ENCODE data around the gene KLRK1.
"Not testable (repeated sequence)": the region's sequence is repeated elsewhere in the genome, so short reads cannot be mapped to it uniquely, and the experiment has no call there.

KLRK1 gene

DNA sequence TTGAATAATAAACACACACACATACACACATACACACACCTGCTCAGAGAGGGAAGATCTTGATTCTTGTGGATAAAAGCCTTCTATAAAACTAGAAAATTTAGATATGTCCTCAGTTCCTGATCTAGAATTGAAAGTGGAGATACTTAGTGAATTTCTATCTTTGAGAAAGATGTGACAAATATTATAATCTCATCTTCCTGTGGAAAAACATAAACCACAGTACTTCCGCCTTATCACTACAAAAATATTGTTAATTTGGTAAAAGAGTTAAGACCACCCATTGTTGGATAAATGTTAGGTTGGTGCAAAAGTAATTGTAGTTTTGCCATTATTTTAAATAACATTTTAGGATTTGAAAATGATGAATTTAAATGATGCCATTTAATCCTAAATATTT lies at the start of gene KLRK1:
KLRK1 (minus strand) TSS at position 138 of the 400 bp plus-strand sequence. CDS start 1,231 bp downstream, outside the sequence.
- no peak for DNase-seq

DNA sequence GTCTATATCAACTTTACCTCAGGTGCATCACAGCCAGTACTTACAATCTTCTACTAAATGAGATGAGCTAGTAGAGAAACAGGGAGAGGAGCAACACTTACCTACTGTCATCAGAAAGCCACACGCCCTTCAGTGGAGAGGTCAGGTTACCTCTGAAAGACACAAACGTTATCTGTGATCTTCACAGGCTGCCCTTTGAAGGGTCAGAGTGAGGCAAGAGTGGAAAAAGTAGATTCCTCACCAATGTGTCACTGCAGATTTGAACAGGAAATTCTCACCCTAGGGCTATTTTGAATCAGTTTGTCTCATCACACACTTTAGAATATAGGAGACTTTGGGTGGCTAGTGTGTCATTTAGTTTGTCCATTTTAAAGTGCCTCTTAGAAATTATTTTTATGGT lies 47.8 kb upstream of the KLRK1 start:
- DNase-seq: not testable (repeated sequence)

DNA sequence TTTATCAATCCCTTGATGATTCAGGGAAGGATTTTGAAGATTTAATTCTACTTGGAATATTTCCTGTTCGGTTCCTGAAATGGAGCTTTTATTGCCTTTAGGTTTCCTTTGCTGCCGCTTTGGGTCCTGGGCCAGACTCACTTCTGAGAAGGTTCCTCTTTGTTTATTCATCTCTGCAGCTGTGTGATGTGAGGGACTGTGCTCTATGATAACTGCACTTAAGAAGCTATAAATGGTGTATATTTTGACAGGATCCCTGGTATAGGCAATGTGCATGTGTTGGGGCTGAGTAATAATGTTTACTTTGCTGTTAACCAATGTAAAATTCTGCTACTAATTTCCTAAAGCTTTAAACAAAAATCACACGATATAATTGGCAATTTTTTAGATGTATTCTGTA lies 46.0 kb upstream of the KLRK1 start, which contains the start of gene KLRC2:
KLRC2 (minus strand) TSS at position 195 of the 400 bp plus-strand sequence; CDS start at position 171, 24 bp downstream.
- peak; percentile 92 for DNase-seq

DNA sequence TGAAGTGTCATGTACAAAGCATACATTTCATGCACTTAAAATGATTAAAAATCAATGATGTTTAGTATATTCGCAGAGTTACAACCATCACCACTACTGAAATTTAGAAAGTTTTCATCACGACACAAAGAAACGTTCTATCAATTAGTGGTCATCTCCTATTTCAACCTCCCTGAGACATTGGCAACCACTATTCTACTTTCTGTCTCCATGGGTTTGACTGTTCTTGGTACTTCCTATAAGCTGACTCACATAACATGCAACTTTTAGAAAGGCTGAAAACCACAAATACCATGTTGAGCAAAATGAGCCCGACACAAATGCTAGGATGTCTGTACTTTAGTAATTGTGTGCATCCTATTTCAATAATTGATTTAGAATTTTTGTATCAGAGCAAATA lies 40.8 kb upstream of the KLRK1 start:
- DNase-seq: not testable (repeated sequence)

DNA sequence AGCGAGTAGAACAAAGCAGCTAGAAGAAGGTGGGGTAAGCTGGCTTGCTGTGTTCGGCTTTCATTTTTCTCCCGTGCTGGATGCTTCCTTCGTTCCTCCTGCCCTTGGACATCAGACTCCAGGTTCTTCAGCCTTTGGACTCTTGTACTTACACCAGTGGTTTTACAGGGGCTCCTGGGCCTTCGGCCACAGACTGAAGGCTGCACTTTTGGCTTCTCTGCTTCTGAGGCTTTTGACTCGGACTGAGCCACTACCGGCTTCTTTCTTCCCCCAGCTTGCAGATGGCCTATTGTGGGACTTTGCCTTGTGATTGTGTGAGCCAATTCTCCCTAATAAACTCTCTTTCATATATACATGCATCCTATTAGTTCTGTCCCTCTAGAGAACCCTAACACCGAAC lies 36.1 kb upstream of the KLRK1 start:
- DNase-seq: not testable (repeated sequence)

- peak; percentile 79 for DNase-seq
Observed at GRCh38 chr12:10424260-10424899, 34.5 kb upstream of the KLRK1 start.

GRCh38 chr12:10422159-10422558 lies 32.3 kb upstream of the KLRK1 start:
- not testable (repeated sequence) for DNase-seq

DNA sequence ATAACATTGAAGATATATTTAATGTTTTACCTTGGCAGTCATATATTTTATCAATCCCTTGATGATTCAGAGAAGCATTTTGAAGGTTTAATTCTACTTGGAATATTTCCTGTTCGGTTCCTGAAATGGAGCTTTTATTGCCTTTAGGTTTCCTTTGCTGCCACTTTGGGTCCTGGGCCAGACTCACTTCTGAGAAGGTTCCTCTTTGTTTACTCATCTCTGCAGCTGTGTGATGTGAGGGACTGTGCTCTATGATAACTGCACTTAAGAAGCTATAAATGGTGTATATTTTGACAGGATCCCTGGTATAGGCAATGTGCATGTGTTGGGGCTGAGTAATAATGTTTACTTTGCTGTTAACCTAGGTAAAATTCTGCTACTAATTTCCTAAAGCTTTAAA lies 30.5 kb upstream of the KLRK1 start, which contains the start of gene KLRC3:
KLRC3 (minus strand) TSS at position 262 of the 400 bp plus-strand sequence; CDS start at position 217, 45 bp downstream.
- DNase-seq: peak; percentile 89

- peak; percentile 98 for DNase-seq
Observed at GRCh38 chr12:10409392-10409791, 19.6 kb upstream of the KLRK1 start, which contains the start of gene KLRC4. Gene KLRC4 (minus strand): TSS chr12:10409757. CDS start chr12:10409575, 182 bp downstream.

DNA sequence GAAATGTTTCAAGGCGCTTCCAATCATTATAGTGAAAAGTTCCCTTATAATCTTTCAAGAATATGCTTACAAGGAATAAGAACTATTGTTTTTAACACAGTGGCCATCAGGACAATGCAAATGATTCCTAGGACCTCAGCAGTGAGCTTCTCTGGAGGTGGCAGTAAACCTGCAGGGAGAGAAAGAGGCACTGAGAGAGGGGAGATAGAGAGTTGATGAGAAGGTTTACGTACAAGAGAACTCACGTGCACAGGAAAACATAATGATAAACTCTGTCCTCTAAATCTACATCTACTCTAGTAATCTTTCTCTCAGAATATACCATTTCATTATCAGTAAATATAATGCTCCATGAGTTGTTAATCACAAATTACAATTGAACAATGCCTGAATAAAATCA lies 19.0 kb upstream of the KLRK1 start:
- peak; percentile 55 for DNase-seq

GRCh38 chr12:10406725-10407124 lies 16.9 kb upstream of the KLRK1 start:
- DNase-seq: no peak

GRCh38 chr12:10405294-10405693 lies 15.5 kb upstream of the KLRK1 start:
- no peak for DNase-seq

GRCh38 chr12:10404798-10405197 lies 15.0 kb upstream of the KLRK1 start:
- DNase-seq: no peak

- DNase-seq: no peak
Observed at GRCh38 chr12:10400829-10401228, 11.0 kb upstream of the KLRK1 start.

- DNase-seq: no peak
Observed at GRCh38 chr12:10398168-10398567, 8.3 kb upstream of the KLRK1 start.

- DNase-seq: peak; percentile 69
Observed at GRCh38 chr12:10397296-10397695, 7.5 kb upstream of the KLRK1 start.

DNA sequence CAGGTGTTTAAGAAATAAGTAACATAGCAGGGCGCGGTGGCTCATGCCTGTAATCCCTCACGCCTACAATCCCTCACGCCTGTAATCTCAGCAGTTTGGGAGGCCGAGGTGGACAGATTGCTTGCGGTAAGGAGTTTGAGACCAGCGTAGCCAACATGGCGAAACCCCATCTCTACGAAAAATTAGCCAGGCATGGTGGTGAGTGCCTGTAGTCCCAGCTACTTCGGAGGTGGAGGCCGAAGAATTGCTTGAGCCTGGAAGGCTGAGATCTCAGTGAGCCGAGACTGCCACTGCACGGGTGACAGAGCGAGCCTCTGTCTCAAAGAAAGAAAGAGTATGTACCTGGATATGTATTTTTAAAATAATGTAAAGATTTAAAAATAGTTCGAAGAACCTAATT lies 6.3 kb upstream of the KLRK1 start:
- peak; percentile 78 for DNase-seq

GRCh38 chr12:10395390-10395998 lies 5.7 kb upstream of the KLRK1 start:
- DNase-seq: peak; percentile 99

- not testable (repeated sequence) for DNase-seq
Observed at GRCh38 chr12:10394531-10395152, 4.8 kb upstream of the KLRK1 start.

- no peak for DNase-seq
Observed at GRCh38 chr12:10393291-10393690, 3.5 kb upstream of the KLRK1 start.

DNA sequence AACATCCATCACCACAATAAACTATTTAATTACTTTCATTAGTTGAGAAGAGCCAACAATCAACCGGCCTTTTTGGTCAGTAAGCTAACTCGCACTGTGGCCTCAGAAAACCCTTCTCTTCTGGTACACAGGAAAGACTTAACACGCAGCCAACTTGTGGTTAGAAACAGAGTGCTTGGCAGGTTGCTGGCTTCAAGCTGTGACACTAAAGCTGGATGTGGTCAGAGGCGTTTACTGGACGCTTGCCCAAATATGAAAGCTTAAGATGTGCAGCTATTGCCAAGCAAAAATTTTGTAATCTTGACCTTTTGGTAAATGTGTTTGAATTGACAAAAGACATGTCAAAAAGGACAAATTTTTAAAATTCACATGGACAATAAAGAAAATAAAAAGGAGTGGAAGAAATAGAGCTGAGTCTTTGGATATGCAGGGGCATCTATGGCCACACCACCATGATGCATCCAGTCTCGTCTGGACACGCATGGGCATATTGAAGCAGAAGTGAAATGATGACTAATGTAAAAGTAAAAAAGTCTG lies 2.6 kb upstream of the KLRK1 start:
- DNase-seq: peak; percentile 53

- DNase-seq: not testable (repeated sequence)
Observed at GRCh38 chr12:10390991-10391390, 1.1 kb upstream of the KLRK1 start.

DNA sequence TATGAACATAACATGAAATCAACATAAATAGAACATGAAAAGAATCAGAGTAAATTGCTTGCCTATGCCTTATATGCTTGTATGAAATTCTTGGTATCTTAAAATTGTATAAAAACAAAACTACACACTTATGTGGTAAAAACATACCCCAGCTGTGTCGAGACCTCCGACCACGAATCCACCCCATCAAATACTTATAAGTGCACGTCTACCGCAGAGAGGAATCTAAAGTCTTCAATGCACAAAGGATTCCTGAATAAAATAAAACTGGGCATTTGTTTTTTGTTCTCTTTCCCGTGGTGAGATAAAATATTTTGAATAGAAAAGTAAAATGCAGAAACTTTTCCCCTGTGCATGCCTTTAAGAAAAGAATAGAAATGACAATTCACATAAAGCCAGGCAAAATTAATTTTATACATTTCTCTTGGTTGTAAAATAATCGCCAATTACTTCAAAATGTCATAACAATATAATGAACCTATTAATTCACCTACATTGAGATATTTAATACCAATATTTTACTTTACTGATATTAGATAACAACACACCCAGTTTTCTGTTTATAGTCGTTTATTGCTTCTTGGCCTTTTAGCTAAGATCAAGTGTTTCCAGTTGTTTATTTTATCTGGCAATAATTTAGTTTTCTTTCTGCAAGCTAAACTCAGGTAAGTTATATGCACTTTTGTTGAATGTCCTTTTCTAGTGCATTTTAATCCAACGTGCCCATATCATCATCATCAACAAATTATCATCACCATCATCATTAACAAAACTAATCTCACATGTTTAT lies 1.0 kb downstream of the KLRK1 start:
- no peak for DNase-seq

Measured in DMS53 (cell line).